Measurements from ENCODE around the gene CCDC54. TPM values are rescaled to one million over a fixed set of nuclear protein-coding genes. Genes with fewer than 3 reads are reported as not detected.

The CCDC54 gene
- polyA plus RNA-seq, 1 experiment = not detected

DNA sequence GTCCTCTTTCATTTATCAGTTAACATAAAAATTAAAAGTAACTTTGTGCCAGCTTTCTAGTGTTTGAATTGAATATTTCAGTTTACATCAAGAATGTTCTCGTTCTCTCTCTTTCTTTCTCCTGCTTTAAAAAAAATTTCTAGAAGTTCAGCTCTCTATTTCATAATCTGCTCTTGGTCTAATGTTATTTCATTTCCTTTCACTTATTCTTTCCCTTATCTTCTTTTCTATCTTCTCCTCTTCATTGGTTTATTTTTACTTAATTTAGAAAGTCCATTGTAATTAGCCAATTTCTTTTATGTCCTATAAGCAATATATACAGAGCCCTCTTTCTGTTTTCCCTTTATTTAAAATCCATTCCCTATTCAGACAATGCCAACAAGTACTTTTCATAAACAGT, 44.6 kb downstream of the CCDC54 start:
- POLR2A ChIA-PET = interaction anchor here (1.4 kb wide), 1 partner anchor 8 kb away, joined by 8 read pairs; no protein-coding TSS in a partner anchor
- CTCF ChIA-PET = interaction anchor here (0.8 to 4.6 kb wide), 15 partner anchors 9 to 186 kb away, joined by 3 to 90 read pairs (median 9); no protein-coding TSS in a partner anchor
- no peak overlapping the region for H3K4me3 ChIP-seq (ENCODE audit: low read depth, low read length)
- TF ChIP-seq, protein P1, sequence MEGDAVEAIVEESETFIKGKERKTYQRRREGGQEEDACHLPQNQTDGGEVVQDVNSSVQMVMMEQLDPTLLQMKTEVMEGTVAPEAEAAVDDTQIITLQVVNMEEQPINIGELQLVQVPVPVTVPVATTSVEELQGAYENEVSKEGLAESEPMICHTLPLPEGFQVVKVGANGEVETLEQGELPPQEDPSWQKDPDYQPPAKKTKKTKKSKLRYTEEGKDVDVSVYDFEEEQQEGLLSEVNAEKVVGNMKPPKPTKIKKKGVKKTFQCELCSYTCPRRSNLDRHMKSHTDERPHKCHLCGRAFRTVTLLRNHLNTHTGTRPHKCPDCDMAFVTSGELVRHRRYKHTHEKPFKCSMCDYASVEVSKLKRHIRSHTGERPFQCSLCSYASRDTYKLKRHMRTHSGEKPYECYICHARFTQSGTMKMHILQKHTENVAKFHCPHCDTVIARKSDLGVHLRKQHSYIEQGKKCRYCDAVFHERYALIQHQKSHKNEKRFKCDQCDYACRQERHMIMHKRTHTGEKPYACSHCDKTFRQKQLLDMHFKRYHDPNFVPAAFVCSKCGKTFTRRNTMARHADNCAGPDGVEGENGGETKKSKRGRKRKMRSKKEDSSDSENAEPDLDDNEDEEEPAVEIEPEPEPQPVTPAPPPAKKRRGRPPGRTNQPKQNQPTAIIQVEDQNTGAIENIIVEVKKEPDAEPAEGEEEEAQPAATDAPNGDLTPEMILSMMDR (IDR thresholded peaks at IDR 0.05; ENCODE audit: insufficient read depth, low read depth, low read length) = no peak
- H3K27me3 ChIP-seq (ENCODE audit: control insufficient read depth, insufficient read depth, low read length) = no peaks in the 10 kb centered on the region
- H3K36me3 ChIP-seq (ENCODE audit: control insufficient read depth, insufficient read depth, low read length) = no peaks in the 10 kb centered on the region
- no peak for DNase-seq (ENCODE audit: low read depth)

DNA sequence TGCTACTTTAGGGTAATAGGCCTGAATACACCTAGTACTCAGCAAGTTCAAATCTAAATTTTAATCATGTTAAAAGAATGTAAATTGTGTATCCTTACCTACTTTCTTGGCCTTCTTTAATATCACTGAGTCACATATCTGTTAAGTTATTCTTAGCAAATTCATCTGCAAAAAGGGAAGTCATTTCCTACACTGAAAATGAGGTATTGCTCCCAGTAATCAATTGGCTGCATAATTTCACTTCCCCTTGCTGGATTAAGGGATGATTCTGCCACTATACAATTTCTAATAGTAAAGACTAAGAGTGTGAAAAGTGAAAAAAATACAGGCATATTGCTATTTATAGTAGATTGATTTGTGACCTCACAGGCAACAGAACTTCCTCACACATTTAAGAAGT, 47.8 kb downstream of the CCDC54 start:
- ChIA-PET CTCF (interaction anchor here (1.1 kb wide), 1 partner anchor 151 kb away, joined by 3 read pairs; no protein-coding TSS in a partner anchor), POLR2A (no interaction called here)
- no peak overlapping the region for H3K4me3 ChIP-seq (ENCODE audit: low read depth, low read length)
- TF ChIP-seq, protein P1 (IDR thresholded peaks at IDR 0.05; ENCODE audit: insufficient read depth, low read depth, low read length) = no peak
- no peaks in the 10 kb centered on the region for H3K36me3 ChIP-seq (ENCODE audit: control insufficient read depth, insufficient read depth, low read length)
- H3K27me3 ChIP-seq (ENCODE audit: control insufficient read depth, insufficient read depth, low read length) = no peaks in the 10 kb centered on the region
- no peak for DNase-seq (ENCODE audit: low read depth)

GRCh38 chr3:107426223-107426622, 49.0 kb downstream of the CCDC54 start:
- H3K36me3 ChIP-seq (ENCODE audit: control insufficient read depth, insufficient read depth, low read length) = no peaks in the 10 kb centered on the region
- TF ChIP-seq, protein P1 (IDR thresholded peaks at IDR 0.05; ENCODE audit: insufficient read depth, low read depth, low read length) = no peak
- CTCF ChIA-PET = interaction anchor here (6.6 kb wide), 1 partner anchor 153 kb away, joined by 113 read pairs; no protein-coding TSS in a partner anchor
- H3K27me3 ChIP-seq (ENCODE audit: control insufficient read depth, insufficient read depth, low read length) = no peaks in the 10 kb centered on the region
- POLR2A ChIA-PET = no interaction called here
- DNase-seq (ENCODE audit: low read depth) = no peak
- no peak overlapping the region for H3K4me3 ChIP-seq (ENCODE audit: low read depth, low read length)

Other genes starting within 250 kb of the CCDC54 start
- gene BBX, start 145.5 kb downstream of the CCDC54 start, polyA plus RNA-seq (2011; rRNA removed) = 45.0 and 47.6 TPM in 2 replicates